Lower leg skin (tissue), 4 donors: ENCODE measurements around the gene DSTN. TPM values are rescaled to one million over a fixed set of nuclear protein-coding genes. Genes with fewer than 3 reads are reported as not detected.

ENCODE experiments used
- DNase-seq, 2 donors: peaks; one replicate each; pipeline ENCODE4 v3.0.0-alpha.2; 2019; ENCODE audit warnings: low spot score in 2 of 2
- H3K4me3 ChIP-seq: fragments of 200-600 bp; sonication (generic); 2 replicates; pipeline ENCODE4 v1.5.1; 2017; ENCODE audit warnings: mild to moderate bottlenecking, low read depth; ENCODE audit not compliant: poor library complexity, severe bottlenecking
- POLR2A ChIP-seq, 2 donors: fragments of 450-650 bp; IDR thresholded peaks; one replicate each; pipeline ENCODE4 v1.6.1; 2016 to 2017; ENCODE audit warnings: antibody characterized with exemption in 2 of 2, mild to moderate bottlenecking in 1 of 2, moderate library complexity in 1 of 2
- WGBS, 2 donors: methylation state at CpG; one replicate each; pipeline ENCODE4 v1.1.5; 2018; 5-methylcytosine and 5-hydroxymethylcytosine counted together
- intact Hi-C: fragments of 100-400 bp; cut with DNase I; formaldehyde crosslinking; loops from one replicate; pipeline ENCODE4 v1.15.0; 2023; ENCODE audit warnings: low total_unique reads
- total RNA-seq, 4 donors: library from RNA; depleted of rRNA; stranded (reverse); fragments of >200 nt; gene quantifications; one replicate each; pipeline ENCODE4 v1.1.0, GENCODE V29; 2016
- TF ChIP-seq, protein P1 (sequence below), 3 donors: fragments of 450-650 bp; IDR thresholded peaks; one replicate each; pipeline ENCODE4 v1.5.1; 2016; ENCODE audit warnings: antibody characterized with exemption in 3 of 3, mild to moderate bottlenecking in 3 of 3, moderate library complexity in 2 of 3

Gene DSTN
- total RNA-seq, 4 donors from 2014 or later = 237 to 335 (median 290) TPM

DNA sequence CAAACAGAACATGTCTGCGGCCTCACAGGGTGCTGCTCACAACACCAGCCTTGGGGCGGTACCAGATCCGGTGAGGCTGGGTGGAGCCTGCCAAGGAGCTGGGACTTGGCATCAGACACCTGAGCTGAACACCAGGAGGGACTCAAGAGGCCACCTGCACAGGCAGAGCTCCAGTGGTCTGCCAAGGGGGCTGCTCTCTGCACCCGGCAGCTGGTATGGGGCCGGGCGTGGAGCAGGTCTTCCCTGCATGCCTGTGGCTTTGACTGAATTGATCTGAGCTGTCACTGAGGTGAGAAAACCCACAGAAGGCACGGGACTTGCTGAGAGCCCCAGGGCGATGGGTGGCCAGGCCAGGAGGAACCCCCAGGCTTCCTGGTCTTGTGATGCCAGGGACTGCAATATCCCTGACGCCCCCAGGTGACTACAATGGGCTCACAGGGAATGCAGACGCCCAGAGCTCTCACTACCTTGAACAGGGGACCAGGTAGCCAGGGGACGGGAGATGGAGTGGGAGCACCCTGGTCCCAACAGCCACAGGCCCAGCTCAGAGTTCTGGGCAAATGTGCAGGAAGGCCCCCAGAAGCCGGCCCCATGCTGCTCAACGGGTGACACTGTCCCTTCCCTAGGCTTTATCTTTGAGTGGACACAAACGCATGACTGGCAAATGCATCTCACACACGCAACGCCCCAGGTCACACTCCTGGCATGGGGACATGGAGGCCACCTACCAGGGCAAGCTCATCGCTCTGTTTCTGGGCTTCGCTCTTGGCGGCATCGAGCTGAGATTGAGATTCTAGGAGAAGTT is 48.2 kb downstream of the DSTN start:
- no peak overlapping the region for H3K4me3 ChIP-seq
- no peak for TF ChIP-seq POLR2A (IDR thresholded peaks at IDR 0.05)
- TF ChIP-seq, protein P1, sequence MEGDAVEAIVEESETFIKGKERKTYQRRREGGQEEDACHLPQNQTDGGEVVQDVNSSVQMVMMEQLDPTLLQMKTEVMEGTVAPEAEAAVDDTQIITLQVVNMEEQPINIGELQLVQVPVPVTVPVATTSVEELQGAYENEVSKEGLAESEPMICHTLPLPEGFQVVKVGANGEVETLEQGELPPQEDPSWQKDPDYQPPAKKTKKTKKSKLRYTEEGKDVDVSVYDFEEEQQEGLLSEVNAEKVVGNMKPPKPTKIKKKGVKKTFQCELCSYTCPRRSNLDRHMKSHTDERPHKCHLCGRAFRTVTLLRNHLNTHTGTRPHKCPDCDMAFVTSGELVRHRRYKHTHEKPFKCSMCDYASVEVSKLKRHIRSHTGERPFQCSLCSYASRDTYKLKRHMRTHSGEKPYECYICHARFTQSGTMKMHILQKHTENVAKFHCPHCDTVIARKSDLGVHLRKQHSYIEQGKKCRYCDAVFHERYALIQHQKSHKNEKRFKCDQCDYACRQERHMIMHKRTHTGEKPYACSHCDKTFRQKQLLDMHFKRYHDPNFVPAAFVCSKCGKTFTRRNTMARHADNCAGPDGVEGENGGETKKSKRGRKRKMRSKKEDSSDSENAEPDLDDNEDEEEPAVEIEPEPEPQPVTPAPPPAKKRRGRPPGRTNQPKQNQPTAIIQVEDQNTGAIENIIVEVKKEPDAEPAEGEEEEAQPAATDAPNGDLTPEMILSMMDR (IDR thresholded peaks at IDR 0.05) = no peak
- 80 to 88% methylated on average over 18 to 20 of the region's 20 CpGs for WGBS, 2 donors

DNA sequence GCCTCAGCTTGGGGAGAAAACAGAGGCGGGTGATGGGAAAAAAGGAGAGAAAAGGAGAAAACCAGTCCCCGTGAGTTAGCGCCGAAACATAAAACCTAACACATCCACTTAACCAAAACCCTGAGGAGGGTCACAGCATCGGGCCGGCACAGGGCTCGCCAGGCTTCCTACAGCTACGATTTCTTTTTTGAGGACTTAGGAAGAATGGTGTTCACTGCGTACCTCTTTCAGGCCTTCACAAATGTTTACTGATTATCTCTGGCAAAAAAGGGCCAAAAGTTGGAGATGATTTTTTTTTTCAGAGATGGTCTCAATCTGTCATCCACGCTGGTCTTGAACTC is 48.8 kb downstream of the DSTN start:
- WGBS, 2 donors = 94 to 97% methylated on average over 10 of the region's 10 CpGs
- TF ChIP-seq POLR2A (IDR thresholded peaks at IDR 0.05) = no peak
- TF ChIP-seq, protein P1 (IDR thresholded peaks at IDR 0.05) = no peak
- no peak for DNase-seq
- no peak overlapping the region for H3K4me3 ChIP-seq
- intact Hi-C loops = loop anchor here (5.0 kb wide), 2 partner anchors 81 to 111 kb away; no protein-coding TSS in a partner anchor

More for the DNA sequence above, 48.2 kb downstream of the DSTN start:
- intact Hi-C loops = loop anchor here (5.0 kb wide), 2 partner anchors 81 to 111 kb away; no protein-coding TSS in a partner anchor
- peak in 1 of 2 donors; percentile 85 for DNase-seq

GRCh38 chr20:17619351-17620093 is 49.6 kb downstream of the DSTN start:
- H3K4me3 ChIP-seq = no peak overlapping the region
- intact Hi-C loops = loop anchor here (5.0 kb wide), 2 partner anchors 82 to 112 kb away; no protein-coding TSS in a partner anchor
- TF ChIP-seq, protein P1 (IDR thresholded peaks at IDR 0.05) = no peak
- TF ChIP-seq POLR2A (IDR thresholded peaks at IDR 0.05) = no peak
- WGBS, 2 donors = 84% methylated on average over 18 to 29 of the region's 29 CpGs
- peak in 1 of 2 donors; percentile 77 for DNase-seq

GRCh38 chr20:17620371-17621228 is 50.7 kb downstream of the DSTN start:
- no peak overlapping the region for H3K4me3 ChIP-seq
- 89 to 90% methylated on average over 30 to 33 of the region's 33 CpGs for WGBS, 2 donors
- peak in 1 of 2 donors; percentile 83 for DNase-seq
- intact Hi-C loops = no loop called here
- TF ChIP-seq POLR2A (IDR thresholded peaks at IDR 0.05) = no peak
- TF ChIP-seq, protein P1 (IDR thresholded peaks at IDR 0.05) = no peak

- intact Hi-C loops = no loop called here
- peak in 1 of 2 donors; percentile 77 for DNase-seq
- WGBS, 2 donors = 81 to 85% methylated on average over 21 to 24 of the region's 24 CpGs
- H3K4me3 ChIP-seq = no peak overlapping the region
- TF ChIP-seq, protein P1 (IDR thresholded peaks at IDR 0.05) = no peak
These were observed 51.5 kb downstream of the DSTN start for GRCh38 chr20:17621229-17621968.
